Measurements from ENCODE around the gene NCAPG. TPM values are rescaled to one million over a fixed set of nuclear protein-coding genes. Genes with fewer than 3 reads are reported as not detected.

The NCAPG gene
- 2.1 and 2.3 TPM in 2 replicates for total RNA-seq

DNA sequence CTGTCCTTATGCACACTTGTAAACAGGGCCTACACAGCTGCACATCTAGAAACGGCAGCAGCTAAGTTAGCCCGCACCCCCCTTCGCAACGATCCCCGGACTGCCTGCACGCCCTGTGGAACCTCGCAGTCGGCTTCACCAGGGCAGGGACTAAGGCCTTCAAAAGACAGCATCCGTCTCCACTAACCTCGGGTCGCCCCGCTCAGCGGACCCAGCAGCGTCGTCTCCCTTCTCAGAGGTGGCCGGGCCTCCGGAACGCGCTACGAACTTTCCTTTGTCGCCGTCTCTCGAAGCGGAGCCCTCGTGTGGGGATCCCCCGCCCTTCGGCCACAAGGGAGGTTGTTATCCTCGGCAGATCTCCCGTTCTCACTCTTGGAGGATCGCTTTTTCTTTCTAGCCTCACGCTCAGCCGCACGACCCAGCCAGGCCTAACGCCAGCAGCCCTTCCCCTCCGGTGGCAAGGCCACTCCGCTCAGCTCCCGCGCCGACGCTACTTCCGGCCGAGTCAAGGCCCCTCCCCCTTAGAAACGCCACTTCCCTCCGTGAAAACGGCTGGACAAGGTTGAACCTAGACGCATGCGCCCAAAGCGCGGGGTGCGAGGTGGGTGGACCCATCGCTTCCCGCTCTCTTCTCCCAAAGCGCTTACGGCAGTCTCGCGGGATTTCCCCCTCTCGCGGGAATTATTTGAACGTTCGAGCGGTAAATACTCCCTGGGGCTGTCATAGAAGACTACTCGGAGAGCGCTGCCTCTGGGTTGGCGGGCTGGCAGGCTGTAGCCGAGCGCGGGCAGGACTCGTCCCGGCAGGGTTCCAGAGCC lies at the start of gene NCAPG, which contains the start of gene DCAF16:
Gene NCAPG (plus strand): TSS at position 720 of the 818 bp plus-strand sequence. CDS start 99 bp downstream, outside the sequence.
Gene DCAF16 (minus strand): TSS at position 498 of the 818 bp plus-strand sequence. CDS start 6,616 bp downstream, outside the sequence.

GRCh38 chr4:17781300-17782287 lies 29.2 kb upstream of the NCAPG start, which contains the start of gene FAM184B:
TSS of gene FAM184B (minus strand) at chr4:17781621. CDS start at chr4:17781299, 322 bp downstream.

Other genes with a start within 250 kb of the NCAPG start
- 70.3 and 76.4 TPM in 2 replicates for gene LAP3, start 233.8 kb upstream of the NCAPG start, total RNA-seq
- gene MED28, start 196.3 kb upstream of the NCAPG start, total RNA-seq: 5.5 and 6.5 TPM in 2 replicates
- gene FAM184B, start 29.4 kb upstream of the NCAPG start, total RNA-seq: not detected in 2 replicates
- 22.1 and 25.8 TPM in 2 replicates for gene DCAF16, start 222 bp upstream of the NCAPG start, total RNA-seq
- gene LCORL, start 210.8 kb downstream of the NCAPG start, total RNA-seq: 5.9 and 12.1 TPM in 2 replicates